GM18517 (cell line): ENCODE data around the gene ZNF438.

Experiments
- ATAC-seq: cut with Tn5 transposase; IDR thresholded peaks from one replicate; pipeline ENCODE4 v1.9.1; 2021; ENCODE audit warnings: mild to moderate bottlenecking, moderate library complexity; ENCODE audit not compliant: unreplicated experiment

ZNF438 gene

DNA sequence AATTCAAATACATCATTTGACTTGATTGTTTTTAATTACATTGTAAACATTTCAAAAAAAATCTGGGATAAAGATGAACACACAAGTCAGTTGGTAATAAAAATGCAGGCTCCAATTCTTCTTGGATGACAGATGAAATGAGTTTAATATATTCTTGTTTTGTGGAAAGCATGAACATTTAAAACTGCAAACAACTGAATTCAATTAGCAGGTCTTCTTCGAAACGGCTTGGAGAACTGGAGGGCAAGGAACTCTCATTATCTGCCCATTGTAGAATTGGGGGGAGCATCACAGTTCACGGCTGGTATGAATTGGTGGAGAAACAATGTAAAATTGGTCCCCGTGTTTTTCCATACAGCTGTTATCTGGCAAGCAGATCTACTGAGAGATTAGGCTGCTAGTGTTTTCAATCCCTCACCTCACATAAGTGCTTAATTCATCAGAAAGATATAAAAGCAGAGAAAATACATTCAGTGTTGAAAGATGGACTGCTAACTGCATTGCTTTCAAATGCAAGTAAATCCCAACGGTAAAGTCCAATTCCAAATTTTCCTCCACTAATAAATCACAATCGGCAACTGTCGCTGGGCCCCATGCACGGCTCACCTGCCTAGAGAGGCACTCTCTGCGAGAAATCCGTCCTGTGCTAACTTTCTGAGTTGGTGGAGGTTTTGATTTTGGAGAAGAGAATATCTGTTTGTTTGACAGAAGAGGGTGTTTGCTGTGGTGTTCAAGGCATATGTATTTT, 199.5 kb downstream of the ZNF438 start:
- no peak for ATAC-seq

- no peak for ATAC-seq
Measured at GRCh38 chr10:30831426-30831825, 200.2 kb downstream of the ZNF438 start.

DNA sequence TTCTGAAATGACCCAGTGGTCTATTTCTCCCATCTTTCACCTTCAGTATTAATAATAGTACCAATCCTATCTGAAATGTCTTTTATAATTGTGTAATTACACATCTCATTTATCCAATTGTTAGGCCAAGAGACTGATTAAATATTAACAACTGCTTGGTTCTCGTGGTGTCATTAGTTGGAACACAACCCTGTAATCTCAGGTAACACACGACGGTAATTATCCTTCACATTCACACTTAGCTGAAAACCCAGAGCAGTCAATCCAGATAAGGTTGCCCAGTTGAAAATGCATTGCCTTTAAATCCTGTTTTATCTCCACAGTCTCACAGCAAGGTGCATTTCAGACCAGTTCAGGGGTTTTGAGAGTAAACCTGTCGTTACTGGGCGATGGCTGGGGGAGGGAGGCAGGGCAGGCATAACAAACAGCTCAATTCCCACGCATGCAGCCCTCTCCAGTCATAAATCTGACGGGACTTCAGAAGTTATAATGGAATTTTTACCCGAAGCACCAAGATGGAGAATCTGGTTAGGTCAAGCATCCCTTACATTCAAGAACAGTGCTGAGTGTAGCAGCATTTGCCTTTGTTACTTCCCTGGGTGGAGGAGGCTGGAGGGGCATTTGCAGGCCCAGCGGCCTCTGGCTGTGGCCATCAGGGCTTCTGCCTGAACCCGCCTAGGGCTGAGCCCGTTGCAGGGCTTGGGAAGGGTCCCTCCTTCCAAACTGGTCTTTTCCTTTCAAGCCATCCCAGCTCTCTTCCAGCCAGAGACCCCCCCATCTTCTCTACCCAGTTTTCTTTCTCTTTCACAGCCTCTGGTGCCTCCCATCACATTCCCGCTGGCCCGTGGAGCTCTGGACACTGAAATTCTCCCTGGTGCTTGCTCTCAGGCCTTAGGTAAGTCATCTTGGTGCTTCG, 201.1 kb downstream of the ZNF438 start:
- ATAC-seq = no peak

DNA sequence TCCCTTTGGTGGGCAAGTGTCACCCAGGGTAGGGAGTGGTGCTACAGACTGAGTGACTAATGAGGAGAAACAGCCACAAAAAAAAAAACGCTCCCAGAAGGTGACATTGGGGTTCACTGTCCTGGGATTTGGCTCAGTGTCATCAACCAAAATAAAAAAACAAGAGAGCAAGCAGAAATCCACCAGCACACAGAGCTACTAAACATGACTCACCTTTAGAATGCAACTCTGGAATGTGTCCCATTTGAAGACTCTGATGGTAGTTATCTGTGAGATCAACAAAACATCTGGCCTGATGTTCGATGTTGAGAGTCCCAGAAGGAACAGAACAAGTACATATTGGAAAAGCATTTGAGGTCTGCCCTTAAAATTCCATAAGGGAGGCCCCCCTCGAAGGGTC, 201.8 kb downstream of the ZNF438 start:
- no peak for ATAC-seq

DNA sequence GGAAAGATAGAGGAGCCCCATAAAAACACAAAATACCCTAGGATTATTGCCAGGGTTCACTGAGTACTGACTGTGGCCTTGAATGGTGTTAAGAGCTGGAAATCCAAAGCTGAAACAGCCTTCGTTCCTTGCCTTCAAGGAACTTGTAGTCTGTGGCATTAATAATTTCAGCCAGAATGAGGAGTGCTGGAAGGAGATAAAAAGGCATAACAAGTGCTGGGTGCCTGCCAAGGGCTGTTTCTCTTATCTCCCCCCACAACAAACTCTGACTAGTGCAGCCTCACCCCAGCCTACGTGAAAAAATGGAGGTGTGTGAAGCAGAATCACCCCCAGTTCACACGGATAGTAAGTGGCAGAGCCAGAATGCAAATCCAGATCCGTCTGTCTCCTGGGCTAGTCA, 203.0 kb downstream of the ZNF438 start:
- ATAC-seq = no peak

GRCh38 chr10:30828164-30828563, 203.5 kb downstream of the ZNF438 start:
- no peak for ATAC-seq

GRCh38 chr10:30827531-30828120, 204.0 kb downstream of the ZNF438 start:
- no peak for ATAC-seq

GRCh38 chr10:30826679-30827078, 205.0 kb downstream of the ZNF438 start:
- ATAC-seq = no peak

GRCh38 chr10:30825495-30825894, 206.2 kb downstream of the ZNF438 start:
- ATAC-seq = no peak

- ATAC-seq = no peak
Measured at GRCh38 chr10:30825022-30825421, 206.6 kb downstream of the ZNF438 start.

DNA sequence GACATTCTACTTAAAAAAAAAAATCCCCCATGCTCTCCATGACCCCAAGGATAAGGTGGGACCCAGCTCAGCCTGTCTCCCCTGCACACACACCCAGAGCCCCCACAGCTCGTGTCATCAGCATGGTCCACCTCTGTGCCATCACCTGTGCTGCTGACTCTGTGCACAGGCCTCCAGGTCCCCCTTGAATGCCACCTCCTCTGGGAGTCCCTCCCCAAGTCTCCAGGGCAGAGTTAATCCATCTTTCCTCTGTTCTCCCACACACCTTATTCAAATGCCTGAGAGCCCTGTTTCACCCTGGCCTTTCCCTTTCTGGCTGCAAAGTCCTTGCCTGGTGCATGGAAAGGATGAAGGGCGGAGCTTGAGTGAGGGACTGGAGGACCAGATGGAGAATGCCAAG, 208.0 kb downstream of the ZNF438 start:
- no peak for ATAC-seq

- ATAC-seq = no peak
Measured at GRCh38 chr10:30822693-30823465, 208.8 kb downstream of the ZNF438 start.

DNA sequence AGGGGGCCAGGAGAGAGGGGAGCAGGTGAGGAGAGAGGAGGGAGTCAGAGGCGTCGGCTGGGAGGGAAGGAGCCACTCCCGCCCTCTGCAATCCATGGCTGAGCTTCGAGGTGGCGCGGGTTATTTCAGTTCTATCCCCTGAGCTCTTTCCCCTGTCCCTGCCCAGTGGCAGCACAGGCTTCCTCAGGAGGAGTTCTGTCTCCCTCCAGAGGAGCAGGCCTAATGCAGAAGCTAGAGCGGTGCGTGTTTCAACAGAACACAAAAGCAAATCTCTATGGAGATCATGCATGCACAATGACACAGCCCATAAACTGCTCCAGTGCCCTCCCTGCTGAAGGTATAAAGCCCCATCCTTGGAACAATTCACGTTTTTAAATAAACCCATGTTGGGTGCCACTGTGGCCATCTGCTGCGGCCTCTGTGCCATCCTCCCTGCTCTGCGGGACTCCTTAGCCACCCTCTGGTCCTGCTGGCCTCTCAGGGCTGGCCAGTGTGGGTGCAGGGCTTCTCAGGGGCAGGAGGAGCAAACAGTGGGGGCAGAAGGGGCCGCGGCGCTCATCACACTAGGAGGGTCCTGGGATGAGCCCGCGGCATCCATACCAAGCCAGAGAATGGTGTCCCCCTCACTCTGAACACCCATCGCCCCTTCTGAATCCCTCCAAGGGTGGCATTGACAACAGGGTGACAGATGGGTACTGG, 209.5 kb downstream of the ZNF438 start:
- ATAC-seq = no peak

GRCh38 chr10:30821261-30821993, 210.2 kb downstream of the ZNF438 start:
- no peak for ATAC-seq

GRCh38 chr10:30820261-30820991, 211.2 kb downstream of the ZNF438 start:
- no peak for ATAC-seq

- no peak for ATAC-seq
Measured at GRCh38 chr10:30819341-30820181, 212.1 kb downstream of the ZNF438 start.

- ATAC-seq = no peak
Measured at GRCh38 chr10:30818854-30819253, 212.8 kb downstream of the ZNF438 start.

DNA sequence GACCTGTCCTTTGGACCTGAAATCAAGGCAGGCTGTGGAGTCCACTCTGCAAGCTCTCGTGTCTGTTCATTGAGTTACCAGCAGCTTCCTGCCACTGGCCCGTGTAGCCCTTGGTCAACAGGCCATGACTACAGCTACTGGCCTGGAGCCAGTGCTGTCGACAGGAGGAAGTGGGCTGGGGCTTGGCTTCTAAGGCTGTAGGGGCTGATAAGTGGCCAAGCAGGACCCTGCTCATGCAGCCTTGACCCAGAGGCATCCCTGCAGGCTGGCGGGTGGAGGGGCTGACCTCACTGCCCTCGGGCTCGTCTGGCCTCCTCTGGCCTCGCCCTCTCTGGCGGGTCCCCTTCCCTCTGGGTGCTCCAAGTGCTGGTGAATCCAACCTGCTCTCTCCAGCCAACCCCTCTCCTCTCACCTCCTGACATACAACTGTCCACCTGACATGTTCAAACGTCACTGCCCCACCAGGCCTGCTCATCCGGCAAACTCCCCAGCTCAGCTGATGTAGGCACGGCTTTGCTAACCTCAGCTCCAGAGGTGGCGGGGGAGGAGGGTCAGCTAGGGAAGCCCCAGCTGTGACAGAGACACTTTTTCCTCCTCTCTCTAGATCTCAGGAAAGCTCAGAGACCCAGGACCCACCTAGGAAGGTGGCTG, 213.5 kb downstream of the ZNF438 start:
- ATAC-seq = no peak
